GM13977 (cell line): ENCODE results near the gene ZNF780B.
"Not testable (repeated sequence)": the region's sequence is repeated elsewhere in the genome, so short reads cannot be mapped to it uniquely, and the experiment has no call there.

Experiments used
- DNase-seq: peaks from one replicate; pipeline ENCODE4 v3.0.0; 2012; ENCODE audit warnings: low spot score
- CTCF ChIP-seq: IDR thresholded peaks from 2 replicates; pipeline ENCODE4 v1.5.1; 2012; ENCODE audit warnings: mild to moderate bottlenecking, control low read depth; ENCODE audit not compliant: insufficient read depth; ENCODE audit errors: extremely low read depth, missing control alignments
- in situ Hi-C: fragments of 300-500 bp; cut with MboI; formaldehyde crosslinking; loops from one replicate; pipeline ENCODE4 v1.12.0; 2022; ENCODE audit warnings: low sequenced_read_pairs, low pct_unique_long_range_greater_than_20kb, mixed read lengths, inconsistent platforms; ENCODE audit not compliant: unreplicated experiment

Gene ZNF780B

GRCh38 chr19:40053491-40053890, 2.5 kb downstream of the ZNF780B start:
- no peak for DNase-seq
- TF ChIP-seq CTCF, result no peak
- in situ Hi-C loops, result no loop called here

GRCh38 chr19:40041718-40042117, 14.3 kb downstream of the ZNF780B start:
- DNase-seq, result not testable (repeated sequence)

GRCh38 chr19:40038047-40038446, 18.0 kb downstream of the ZNF780B start:
- not testable (repeated sequence) for DNase-seq

More at GRCh38 chr19:40041718-40042117, 14.3 kb downstream of the ZNF780B start:
- in situ Hi-C loops, result not testable (repeated sequence)

GRCh38 chr19:40035996-40036395, 20.0 kb downstream of the ZNF780B start:
- in situ Hi-C loops, result no loop called here
- DNase-seq, result no peak
- no peak for TF ChIP-seq CTCF

More at GRCh38 chr19:40038047-40038446, 18.0 kb downstream of the ZNF780B start:
- in situ Hi-C loops, result not testable (repeated sequence)

- in situ Hi-C loops, result no loop called here
- TF ChIP-seq CTCF, result no peak
- no peak for DNase-seq
Observed at GRCh38 chr19:40033989-40034560, 22.0 kb downstream of the ZNF780B start.

- no peak for DNase-seq
- in situ Hi-C loops, result no loop called here
- no peak for TF ChIP-seq CTCF
Observed at GRCh38 chr19:40026597-40026970, 29.4 kb downstream of the ZNF780B start.

- no peak for TF ChIP-seq CTCF
- in situ Hi-C loops, result no loop called here
- no peak for DNase-seq
Observed at GRCh38 chr19:40025938-40026596, 30.0 kb downstream of the ZNF780B start.
